Right lobe of liver (tissue), 4 donors: ENCODE measurements around the gene UBC.

Experiments used
- POLR2A ChIP-seq: fragments of 450-650 bp; IDR thresholded peaks from one replicate; pipeline ENCODE4 v1.6.1; 2017; ENCODE audit warnings: antibody characterized with exemption, mild to moderate bottlenecking
- TF ChIP-seq, protein P1 (sequence below), 4 donors: fragments of 200-600 bp in 3 of 4; fragments of 450-650 bp in 1 of 4; IDR thresholded peaks; one replicate each; pipeline versions ENCODE4 v1.5.1 to v1.8.0; 2016 to 2022; ENCODE audit warnings: antibody characterized with exemption in 4 of 4, mild to moderate bottlenecking in 2 of 4
- donor health status: DM: no; HTN: no; CAD: no.
- donor health status: DM: no; HTN: no; CAD: no.
- donor health status: DM: no; HTN: yes; CAD: no.

DNA sequence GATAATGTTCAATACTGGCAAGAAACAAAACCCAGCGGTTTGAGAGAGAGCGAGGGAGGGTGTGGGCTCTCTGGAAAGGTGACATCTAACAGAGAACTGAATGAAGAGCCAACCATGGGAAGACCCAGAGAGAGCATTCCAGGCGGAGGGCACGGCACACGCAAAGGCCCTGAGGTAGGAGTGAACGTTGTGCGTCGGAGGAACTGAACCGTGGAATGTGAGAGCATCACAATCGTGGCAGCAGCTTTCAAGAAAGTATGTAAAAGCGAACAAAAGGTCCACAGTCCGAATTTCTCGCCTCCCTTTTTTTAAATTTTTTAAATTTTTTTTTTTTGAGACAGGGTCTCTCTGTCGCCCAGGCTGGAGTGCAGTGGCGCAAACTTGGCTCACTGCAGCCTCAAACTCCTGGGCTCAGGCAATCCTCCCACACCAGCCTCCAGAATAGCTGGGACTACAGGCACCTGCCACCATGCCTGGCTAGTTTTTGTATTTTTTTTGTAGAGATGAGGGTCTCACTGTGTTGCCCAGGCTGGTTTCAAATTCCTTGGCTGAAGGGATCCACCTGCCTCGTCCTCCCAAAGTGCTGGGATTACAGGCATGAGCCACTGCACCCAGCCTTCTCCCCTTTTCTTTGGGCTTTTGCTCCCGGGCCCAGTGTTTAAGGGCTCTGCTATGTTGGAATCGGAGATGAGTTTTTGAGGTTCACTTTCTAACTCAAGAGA lies 35.5 kb downstream of the UBC start:
- TF ChIP-seq, protein P1, sequence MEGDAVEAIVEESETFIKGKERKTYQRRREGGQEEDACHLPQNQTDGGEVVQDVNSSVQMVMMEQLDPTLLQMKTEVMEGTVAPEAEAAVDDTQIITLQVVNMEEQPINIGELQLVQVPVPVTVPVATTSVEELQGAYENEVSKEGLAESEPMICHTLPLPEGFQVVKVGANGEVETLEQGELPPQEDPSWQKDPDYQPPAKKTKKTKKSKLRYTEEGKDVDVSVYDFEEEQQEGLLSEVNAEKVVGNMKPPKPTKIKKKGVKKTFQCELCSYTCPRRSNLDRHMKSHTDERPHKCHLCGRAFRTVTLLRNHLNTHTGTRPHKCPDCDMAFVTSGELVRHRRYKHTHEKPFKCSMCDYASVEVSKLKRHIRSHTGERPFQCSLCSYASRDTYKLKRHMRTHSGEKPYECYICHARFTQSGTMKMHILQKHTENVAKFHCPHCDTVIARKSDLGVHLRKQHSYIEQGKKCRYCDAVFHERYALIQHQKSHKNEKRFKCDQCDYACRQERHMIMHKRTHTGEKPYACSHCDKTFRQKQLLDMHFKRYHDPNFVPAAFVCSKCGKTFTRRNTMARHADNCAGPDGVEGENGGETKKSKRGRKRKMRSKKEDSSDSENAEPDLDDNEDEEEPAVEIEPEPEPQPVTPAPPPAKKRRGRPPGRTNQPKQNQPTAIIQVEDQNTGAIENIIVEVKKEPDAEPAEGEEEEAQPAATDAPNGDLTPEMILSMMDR (IDR thresholded peaks at IDR 0.05) = no peak
- TF ChIP-seq POLR2A = no peak
